ENCODE measurements around the gene TBX15. TPM values are rescaled to one million over a fixed set of nuclear protein-coding genes. Genes with fewer than 3 reads are reported as not detected.

Gene TBX15
- total RNA-seq, 1 donor from 2014 or later: 2.9 TPM

DNA sequence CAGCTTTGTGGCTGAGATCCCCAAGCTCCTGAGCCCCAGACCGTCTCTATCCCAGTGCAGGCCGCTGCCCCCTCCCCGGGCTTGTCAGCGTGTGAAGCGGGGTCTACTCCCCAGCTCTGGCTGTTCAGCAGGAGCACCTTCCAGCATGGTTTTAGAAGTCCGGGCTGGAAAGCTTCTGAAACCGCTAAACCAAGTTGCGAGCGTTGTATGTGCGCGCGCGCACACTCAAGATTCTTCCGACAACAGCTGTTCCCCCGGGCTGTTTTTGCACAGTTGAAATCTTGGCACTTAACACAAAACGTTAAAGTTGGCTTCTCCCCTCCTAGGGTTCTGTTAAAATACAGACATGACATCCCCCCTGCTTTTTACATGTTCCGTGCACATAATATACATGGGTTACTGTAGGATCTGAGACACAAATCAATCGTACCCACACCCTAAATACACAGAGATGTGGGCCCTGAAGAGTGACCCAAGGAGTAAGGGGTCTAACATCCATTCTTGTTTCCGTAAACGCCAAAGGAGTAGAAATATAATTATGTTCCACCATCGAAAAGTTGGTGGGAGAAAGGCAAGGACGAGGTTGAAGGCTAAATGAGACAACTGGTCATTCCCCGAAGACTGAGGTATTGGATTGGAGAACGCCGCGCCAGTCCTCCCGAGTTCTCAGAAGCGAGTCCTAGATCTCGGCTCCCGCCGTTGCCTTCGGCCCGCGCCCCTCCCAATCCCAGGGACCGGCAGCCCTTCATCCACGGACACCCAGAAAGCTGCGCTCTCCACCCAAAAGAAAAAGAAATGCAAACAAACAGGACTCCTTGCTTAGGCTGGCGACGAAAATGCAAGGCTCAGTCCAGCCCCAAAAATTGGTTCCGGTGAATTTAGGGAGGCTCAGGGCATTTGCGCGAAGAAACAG is 1.3 kb downstream of the TBX15 start:
- Histone ChIP-seq H3K9ac (no peak overlapping the region), H3K4me2 (peak overlapping the region; percentile 76), H3K4me3 (peak overlapping the region; percentile 47), H3K27ac (no peak overlapping the region), H2AFZ (replicated peaks) (peak overlapping the region; percentile 64), H3K79me2 (ENCODE audit: low read depth) (no peaks in the 10 kb centered on the region), H4K20me1 (ENCODE audit: low read depth) (peaks cover 54% of the 10 kb centered on the region), H3K27me3 (peaks cover 100% of the 10 kb centered on the region), H3K36me3 (no peaks in the 10 kb centered on the region), H3F3A (ENCODE audit: low read depth) (peaks cover 40% of the 10 kb centered on the region), H3K4me1 (peaks cover 23% of the 10 kb centered on the region), H3K9me3 (ENCODE audit: low read depth) (no peaks in the 10 kb centered on the region)
- peak overlapping the region; percentile 86 for H3K4me3 Mint-ChIP-seq
- no peaks in the 10 kb centered on the region for H3K36me3 Mint-ChIP-seq
- TF ChIP-seq EZH2phosphoT487 (IDR thresholded peaks at IDR 0.05) (peak; percentile 64), EZH2 (IDR thresholded peaks at IDR 0.05) (no peak)
- H3K27me3 Mint-ChIP-seq (ENCODE audit: insufficient read depth, low read depth): peaks cover 98% of the 10 kb centered on the region
- H3K27ac Mint-ChIP-seq: no peak overlapping the region
- H3K9me3 Mint-ChIP-seq: peaks cover 21% of the 10 kb centered on the region
- H3K4me1 Mint-ChIP-seq: peaks cover 50% of the 10 kb centered on the region
- peak; percentile 40 for DNase-seq (ENCODE audit: low spot score)

DNA sequence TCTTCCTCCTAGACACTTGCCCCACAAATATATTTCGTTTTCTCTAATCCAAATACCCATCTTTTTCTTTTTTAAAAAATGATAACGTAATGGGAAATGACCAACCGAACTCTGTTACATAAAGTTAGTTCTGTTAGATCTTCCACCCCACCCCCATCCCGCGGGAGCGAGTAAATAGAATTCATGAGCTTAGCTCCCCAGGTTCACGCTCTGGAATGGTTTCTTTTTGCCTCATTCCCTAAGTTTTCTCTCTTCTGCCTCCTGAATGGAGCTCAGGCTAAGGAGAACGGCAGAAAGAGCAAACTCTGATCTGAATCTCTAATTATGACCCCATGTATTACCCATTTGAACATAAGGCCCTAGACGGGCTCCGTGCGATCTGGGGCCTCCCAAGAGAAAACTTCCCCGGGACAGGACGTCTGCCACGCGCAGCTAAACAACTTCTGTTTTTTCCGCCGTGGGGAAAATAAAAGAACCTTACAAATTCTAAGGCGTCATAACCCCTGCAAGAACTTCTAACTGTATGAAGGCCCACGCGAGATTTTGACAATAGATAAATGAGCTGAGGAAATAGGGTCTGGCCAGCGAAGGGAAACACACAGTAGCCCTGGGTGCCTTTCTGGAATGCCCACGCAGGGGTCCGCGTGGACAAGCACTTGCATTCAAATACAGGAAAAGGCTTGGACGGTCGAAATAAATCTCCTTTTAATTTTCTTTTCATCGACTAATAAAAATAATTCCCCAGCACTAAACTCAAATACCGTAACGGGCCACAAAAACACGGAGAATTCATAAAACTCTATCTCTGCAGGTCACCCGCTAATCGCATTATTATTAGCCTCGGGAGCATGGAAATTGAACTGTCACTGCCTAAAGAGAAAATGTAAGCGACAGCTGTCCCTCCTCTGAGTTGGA is 2.2 kb downstream of the TBX15 start:
- peaks cover 18% of the 10 kb centered on the region for H3K9me3 Mint-ChIP-seq
- H3K36me3 Mint-ChIP-seq: no peaks in the 10 kb centered on the region
- H4K20me1 ChIP-seq (ENCODE audit: low read depth): peaks cover 49% of the 10 kb centered on the region
- peak overlapping the region; percentile 86 for H3K4me3 Mint-ChIP-seq
- peaks cover 94% of the 10 kb centered on the region for H3K27me3 Mint-ChIP-seq (ENCODE audit: insufficient read depth, low read depth)
- no peak overlapping the region for H3K27ac Mint-ChIP-seq
- TF ChIP-seq EZH2phosphoT487 (IDR thresholded peaks at IDR 0.05): peak; percentile 25
- no peak for TF ChIP-seq EZH2 (IDR thresholded peaks at IDR 0.05)
- TF ChIP-seq, protein P1, sequence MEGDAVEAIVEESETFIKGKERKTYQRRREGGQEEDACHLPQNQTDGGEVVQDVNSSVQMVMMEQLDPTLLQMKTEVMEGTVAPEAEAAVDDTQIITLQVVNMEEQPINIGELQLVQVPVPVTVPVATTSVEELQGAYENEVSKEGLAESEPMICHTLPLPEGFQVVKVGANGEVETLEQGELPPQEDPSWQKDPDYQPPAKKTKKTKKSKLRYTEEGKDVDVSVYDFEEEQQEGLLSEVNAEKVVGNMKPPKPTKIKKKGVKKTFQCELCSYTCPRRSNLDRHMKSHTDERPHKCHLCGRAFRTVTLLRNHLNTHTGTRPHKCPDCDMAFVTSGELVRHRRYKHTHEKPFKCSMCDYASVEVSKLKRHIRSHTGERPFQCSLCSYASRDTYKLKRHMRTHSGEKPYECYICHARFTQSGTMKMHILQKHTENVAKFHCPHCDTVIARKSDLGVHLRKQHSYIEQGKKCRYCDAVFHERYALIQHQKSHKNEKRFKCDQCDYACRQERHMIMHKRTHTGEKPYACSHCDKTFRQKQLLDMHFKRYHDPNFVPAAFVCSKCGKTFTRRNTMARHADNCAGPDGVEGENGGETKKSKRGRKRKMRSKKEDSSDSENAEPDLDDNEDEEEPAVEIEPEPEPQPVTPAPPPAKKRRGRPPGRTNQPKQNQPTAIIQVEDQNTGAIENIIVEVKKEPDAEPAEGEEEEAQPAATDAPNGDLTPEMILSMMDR (IDR thresholded peaks at IDR 0.05): no peak
- no peak overlapping the region for H2AFZ ChIP-seq (replicated peaks)
- H3K36me3 ChIP-seq: no peaks in the 10 kb centered on the region
- H3K4me1 Mint-ChIP-seq: peaks cover 50% of the 10 kb centered on the region
- H3F3A ChIP-seq (ENCODE audit: low read depth): peaks cover 40% of the 10 kb centered on the region
- no peak overlapping the region for H3K9ac ChIP-seq
- DNase-seq (ENCODE audit: low spot score): no peak
- peaks cover 100% of the 10 kb centered on the region for H3K27me3 ChIP-seq
- H3K79me2 ChIP-seq (ENCODE audit: low read depth): no peaks in the 10 kb centered on the region
- H3K4me1 ChIP-seq: peaks cover 23% of the 10 kb centered on the region
- H3K4me2 ChIP-seq: peak overlapping the region; percentile 76
- no peaks in the 10 kb centered on the region for H3K9me3 ChIP-seq (ENCODE audit: low read depth)
- H3K4me3 ChIP-seq: peak overlapping the region; percentile 47
- H3K27ac ChIP-seq: no peak overlapping the region

DNA sequence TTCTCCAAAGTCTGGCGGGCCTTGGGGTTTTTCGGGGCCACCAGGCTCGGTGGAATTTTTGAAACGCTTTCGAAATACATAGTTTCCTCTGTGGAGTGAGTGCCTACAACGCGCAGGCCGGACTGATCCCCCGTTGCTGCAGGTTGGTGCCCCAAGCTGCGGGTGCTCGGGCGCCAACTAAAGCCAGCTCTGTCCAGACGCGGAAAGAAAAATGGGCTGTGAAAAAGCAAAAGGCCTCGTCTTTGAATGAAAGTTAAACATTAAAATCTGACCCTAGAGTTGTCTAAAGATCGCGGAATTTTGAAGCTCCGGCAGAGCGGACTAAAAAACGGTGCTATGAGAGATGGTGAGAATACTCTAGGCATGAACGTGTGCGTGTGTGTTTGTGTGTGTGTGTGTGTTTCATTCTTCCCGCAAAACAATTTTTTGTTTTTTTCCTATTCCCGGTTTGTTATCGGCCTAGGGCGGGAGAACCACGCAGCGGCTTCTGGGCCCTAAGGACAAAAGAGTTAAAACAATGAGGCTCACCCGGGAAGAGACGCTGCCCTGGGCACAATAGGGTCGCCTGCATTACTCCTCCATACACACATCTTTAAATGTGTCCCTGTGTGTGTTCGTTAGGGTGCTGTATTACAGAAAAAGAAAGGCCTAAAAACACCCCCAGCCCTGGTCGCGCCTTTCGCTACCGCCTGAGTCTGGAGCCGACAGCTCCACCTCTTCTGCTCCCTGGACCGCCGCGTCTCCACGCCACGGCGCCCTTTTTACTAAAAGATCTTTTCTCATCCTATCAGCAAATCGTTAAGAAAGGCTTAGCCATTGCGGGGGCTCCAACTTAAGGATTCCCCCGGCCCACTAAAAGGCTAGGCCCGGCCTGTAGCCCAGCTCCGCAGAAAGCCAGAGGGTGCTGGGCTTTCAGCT is 3.2 kb downstream of the TBX15 start:
- Histone ChIP-seq H3F3A (ENCODE audit: low read depth) (peaks cover 42% of the 10 kb centered on the region), H3K4me2 (peak overlapping the region; percentile 55), H3K27me3 (peaks cover 100% of the 10 kb centered on the region), H3K27ac (no peak overlapping the region), H3K36me3 (no peaks in the 10 kb centered on the region), H3K4me3 (peak overlapping the region; percentile 10), H3K9me3 (ENCODE audit: low read depth) (no peaks in the 10 kb centered on the region), H3K9ac (no peak overlapping the region), H3K79me2 (ENCODE audit: low read depth) (no peaks in the 10 kb centered on the region), H4K20me1 (ENCODE audit: low read depth) (peaks cover 46% of the 10 kb centered on the region), H2AFZ (replicated peaks) (no peak overlapping the region), H3K4me1 (peaks cover 19% of the 10 kb centered on the region)
- peak; percentile 19 for TF ChIP-seq EZH2 (IDR thresholded peaks at IDR 0.05)
- TF ChIP-seq, protein P1 (IDR thresholded peaks at IDR 0.05): no peak
- no peaks in the 10 kb centered on the region for H3K36me3 Mint-ChIP-seq
- H3K4me1 Mint-ChIP-seq: peaks cover 52% of the 10 kb centered on the region
- H3K9me3 Mint-ChIP-seq: peaks cover 18% of the 10 kb centered on the region
- H3K27ac Mint-ChIP-seq: no peak overlapping the region
- DNase-seq (ENCODE audit: low spot score): peak; percentile 36
- peak overlapping the region; percentile 86 for H3K4me3 Mint-ChIP-seq
- H3K27me3 Mint-ChIP-seq (ENCODE audit: insufficient read depth, low read depth): peaks cover 94% of the 10 kb centered on the region
